KMS-11 (cell line): ENCODE results near the gene PHEX.

Source experiments
- H2AFZ ChIP-seq: fragments of 200-600 bp; sonication (generic); 2 replicates; pipeline ENCODE4 v1.6.1; 2016; ENCODE audit warnings: antibody characterized with exemption, mixed run types, low read depth
- H3K27ac ChIP-seq: fragments of 200-600 bp; sonication (generic); 2 replicates; pipeline ENCODE4 v1.6.1; 2016; ENCODE audit warnings: mild to moderate bottlenecking, mixed run types
- H3K27me3 ChIP-seq: fragments of 200-600 bp; sonication (generic); 2 replicates; pipeline ENCODE4 v1.6.1; 2017; ENCODE audit warnings: mild to moderate bottlenecking, low read depth, mixed run types, moderate library complexity; ENCODE audit not compliant: insufficient read depth
- H3K36me3 ChIP-seq: fragments of 200-600 bp; sonication (generic); 2 replicates; pipeline ENCODE4 v1.6.1; 2017; ENCODE audit warnings: mild to moderate bottlenecking, mixed run types; ENCODE audit not compliant: insufficient read depth
- H3K4me1 ChIP-seq: fragments of 200-600 bp; sonication (generic); 2 replicates; pipeline ENCODE4 v1.6.1; 2016; ENCODE audit warnings: mild to moderate bottlenecking, low read depth, mixed run types; ENCODE audit not compliant: poor library complexity, severe bottlenecking
- H3K4me2 ChIP-seq: fragments of 200-600 bp; sonication (generic); 2 replicates; pipeline ENCODE4 v1.7.0; 2016; ENCODE audit warnings: mild to moderate bottlenecking, mixed run types
- H3K4me3 ChIP-seq: fragments of 200-600 bp; sonication (generic); IDR thresholded peaks from 2 replicates; pipeline ENCODE4 v1.6.1; 2017; ENCODE audit warnings: low read depth, low read length, mixed read lengths; ENCODE audit not compliant: insufficient read depth
- H3K79me2 ChIP-seq: fragments of 200-600 bp; sonication (generic); 2 replicates; pipeline ENCODE4 v1.6.1; 2016; ENCODE audit warnings: low read depth, mixed run types; ENCODE audit not compliant: insufficient read depth
- H3K9ac ChIP-seq: fragments of 200-600 bp; sonication (generic); 2 replicates; pipeline ENCODE4 v1.6.1; 2016; ENCODE audit warnings: mild to moderate bottlenecking, mixed run types
- H4K20me1 ChIP-seq: fragments of 200-600 bp; sonication (generic); 2 replicates; pipeline ENCODE4 v1.6.1; 2016; ENCODE audit warnings: mild to moderate bottlenecking, mixed run types; ENCODE audit not compliant: insufficient read depth
- TF ChIP-seq, protein P1 (sequence below): fragments of 200-600 bp; sonication (generic); conservative IDR thresholded peaks from 2 replicates; pipeline ENCODE4 v1.6.1; 2017; ENCODE audit warnings: low read depth, mild to moderate bottlenecking, antibody characterized with exemption, low read length, moderate library complexity, mixed read lengths

The PHEX gene

DNA sequence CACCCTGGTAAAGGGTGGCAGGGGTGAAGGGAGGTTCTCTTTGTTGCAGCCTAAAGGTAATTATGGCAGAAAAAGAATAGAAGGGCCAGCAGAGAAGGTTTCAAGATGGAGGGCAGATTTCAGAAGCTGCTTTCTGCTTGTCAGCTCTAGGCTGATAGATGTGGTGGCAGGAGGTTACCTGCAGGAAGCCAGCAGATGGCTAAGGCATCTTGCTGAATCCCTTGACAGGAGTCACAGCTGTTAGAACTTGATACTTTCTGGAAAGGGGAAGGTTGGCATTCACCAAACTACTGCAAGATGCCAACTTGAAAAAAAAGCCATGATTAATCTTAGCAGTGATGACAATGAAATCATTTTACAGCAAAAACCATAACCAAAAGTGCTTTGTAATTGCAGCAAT, 171.1 kb downstream of the PHEX start:
- Histone ChIP-seq H3K36me3 (no peaks in the 10 kb centered on the region), H4K20me1 (no peaks in the 10 kb centered on the region), H3K4me2 (no peak overlapping the region), H3K4me3 (no peak overlapping the region), H3K27me3 (no peaks in the 10 kb centered on the region), H3K4me1 (peaks cover 9% of the 10 kb centered on the region), H3K9ac (no peak overlapping the region), H2AFZ (no peak overlapping the region), H3K79me2 (no peaks in the 10 kb centered on the region), H3K27ac (no peak overlapping the region)
- TF ChIP-seq, protein P1, sequence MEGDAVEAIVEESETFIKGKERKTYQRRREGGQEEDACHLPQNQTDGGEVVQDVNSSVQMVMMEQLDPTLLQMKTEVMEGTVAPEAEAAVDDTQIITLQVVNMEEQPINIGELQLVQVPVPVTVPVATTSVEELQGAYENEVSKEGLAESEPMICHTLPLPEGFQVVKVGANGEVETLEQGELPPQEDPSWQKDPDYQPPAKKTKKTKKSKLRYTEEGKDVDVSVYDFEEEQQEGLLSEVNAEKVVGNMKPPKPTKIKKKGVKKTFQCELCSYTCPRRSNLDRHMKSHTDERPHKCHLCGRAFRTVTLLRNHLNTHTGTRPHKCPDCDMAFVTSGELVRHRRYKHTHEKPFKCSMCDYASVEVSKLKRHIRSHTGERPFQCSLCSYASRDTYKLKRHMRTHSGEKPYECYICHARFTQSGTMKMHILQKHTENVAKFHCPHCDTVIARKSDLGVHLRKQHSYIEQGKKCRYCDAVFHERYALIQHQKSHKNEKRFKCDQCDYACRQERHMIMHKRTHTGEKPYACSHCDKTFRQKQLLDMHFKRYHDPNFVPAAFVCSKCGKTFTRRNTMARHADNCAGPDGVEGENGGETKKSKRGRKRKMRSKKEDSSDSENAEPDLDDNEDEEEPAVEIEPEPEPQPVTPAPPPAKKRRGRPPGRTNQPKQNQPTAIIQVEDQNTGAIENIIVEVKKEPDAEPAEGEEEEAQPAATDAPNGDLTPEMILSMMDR = no peak

DNA sequence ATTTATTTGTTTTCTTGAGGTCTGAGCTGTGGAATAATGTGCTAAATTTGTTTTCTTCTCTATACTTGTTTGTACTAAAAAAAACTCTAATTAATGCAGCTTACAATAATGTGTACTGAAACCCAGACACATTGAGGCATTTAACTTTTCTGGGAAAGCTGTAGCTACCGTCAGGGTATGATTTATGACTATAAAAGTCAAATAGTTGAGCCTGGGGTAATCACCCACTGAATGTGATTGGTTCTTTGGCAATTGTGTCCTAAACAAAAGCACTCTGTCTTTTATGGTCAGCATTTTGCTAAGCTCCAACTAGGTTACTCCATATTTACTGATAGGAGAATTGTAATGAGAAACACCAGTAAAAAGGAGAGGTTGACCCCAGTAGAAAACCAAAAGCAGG, 174.7 kb downstream of the PHEX start:
- Histone ChIP-seq H3K9ac (no peak overlapping the region), H3K4me3 (no peak overlapping the region), H4K20me1 (no peaks in the 10 kb centered on the region), H3K4me1 (peaks cover 9% of the 10 kb centered on the region), H3K27ac (no peak overlapping the region), H3K4me2 (no peak overlapping the region), H3K79me2 (no peaks in the 10 kb centered on the region), H3K36me3 (no peaks in the 10 kb centered on the region), H3K27me3 (no peaks in the 10 kb centered on the region), H2AFZ (no peak overlapping the region)
- TF ChIP-seq, protein P1 = no peak

DNA sequence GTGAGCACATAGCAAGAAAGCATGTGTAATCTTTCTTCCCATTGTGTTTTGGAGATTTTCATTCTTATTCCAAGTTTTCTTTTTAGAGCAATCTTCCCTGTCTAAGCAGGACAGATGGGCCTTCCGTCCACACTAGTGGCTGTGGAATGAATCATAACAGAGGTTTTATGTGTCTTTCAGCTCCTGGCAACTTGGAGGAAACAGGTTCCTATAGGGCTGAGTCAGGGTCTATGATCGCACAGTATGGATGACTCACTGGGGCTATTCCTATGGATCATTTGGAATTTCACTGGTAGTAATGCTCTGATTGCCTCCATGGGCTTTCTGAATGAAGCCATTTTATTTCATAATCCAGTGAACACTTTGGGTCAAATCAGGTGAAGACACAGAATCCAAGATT, 188.8 kb downstream of the PHEX start:
- Histone ChIP-seq H3K4me1 (no peaks in the 10 kb centered on the region), H3K9ac (no peak overlapping the region), H3K36me3 (no peaks in the 10 kb centered on the region), H3K4me3 (no peak overlapping the region), H3K27me3 (no peaks in the 10 kb centered on the region), H3K79me2 (no peaks in the 10 kb centered on the region), H3K27ac (no peak overlapping the region), H2AFZ (no peak overlapping the region), H4K20me1 (no peaks in the 10 kb centered on the region), H3K4me2 (no peak overlapping the region)
- TF ChIP-seq, protein P1 = no peak

DNA sequence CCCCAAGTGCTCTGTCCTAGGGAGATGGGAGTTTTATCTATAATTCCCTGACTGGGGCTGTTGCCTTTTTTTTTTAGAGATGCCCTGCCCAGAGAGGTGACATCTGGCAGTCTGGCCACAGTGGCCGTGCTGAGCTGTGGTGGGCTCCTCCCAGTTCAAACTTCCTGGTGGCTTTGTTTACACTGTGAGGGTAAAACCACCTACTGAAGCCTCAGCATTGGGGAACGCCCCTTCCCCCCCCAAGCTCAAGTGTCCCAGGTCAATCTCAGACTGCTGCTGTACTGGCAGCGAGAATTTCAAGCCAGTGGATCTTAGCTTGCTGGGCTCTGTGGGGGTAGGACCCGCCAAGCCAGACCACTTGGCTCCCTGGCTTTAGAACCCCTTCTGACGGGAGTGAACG, 202.3 kb downstream of the PHEX start:
- Histone ChIP-seq H3K9ac (no peak overlapping the region), H3K27ac (no peak overlapping the region), H3K27me3 (no peaks in the 10 kb centered on the region), H4K20me1 (no peaks in the 10 kb centered on the region), H3K4me1 (no peaks in the 10 kb centered on the region), H3K36me3 (no peaks in the 10 kb centered on the region), H2AFZ (no peak overlapping the region), H3K4me2 (no peak overlapping the region), H3K4me3 (no peak overlapping the region), H3K79me2 (no peaks in the 10 kb centered on the region)
- TF ChIP-seq, protein P1 = no peak

DNA sequence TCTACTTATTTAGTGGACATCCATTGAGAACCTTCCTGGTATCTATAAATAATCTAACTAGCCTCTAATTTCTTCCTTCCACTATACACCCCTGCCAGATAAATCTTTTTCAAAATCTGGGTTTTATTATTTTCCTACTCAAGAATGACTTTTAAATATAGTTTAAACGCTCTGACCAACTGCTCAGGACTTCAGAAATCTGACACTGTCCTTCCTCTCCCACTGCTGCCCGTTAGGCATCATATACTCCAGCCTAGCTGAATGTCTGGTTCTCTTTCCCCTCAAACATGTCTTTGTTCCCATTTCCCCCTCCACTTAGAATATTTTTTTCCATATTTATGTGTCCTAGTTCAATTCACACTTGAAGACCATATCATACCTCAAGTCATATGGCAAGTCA, 205.4 kb downstream of the PHEX start:
- Histone ChIP-seq H3K79me2 (no peaks in the 10 kb centered on the region), H3K36me3 (no peaks in the 10 kb centered on the region), H4K20me1 (no peaks in the 10 kb centered on the region), H3K4me3 (no peak overlapping the region), H3K4me2 (no peak overlapping the region), H2AFZ (no peak overlapping the region), H3K27me3 (no peaks in the 10 kb centered on the region), H3K9ac (no peak overlapping the region), H3K4me1 (no peaks in the 10 kb centered on the region), H3K27ac (no peak overlapping the region)
- TF ChIP-seq, protein P1 = no peak
